Measurements from ENCODE around the gene CDH12.
"Not testable (repeated sequence)": the region's sequence is repeated elsewhere in the genome, so short reads cannot be mapped to it uniquely, and the experiment has no call there.

Gene CDH12

GRCh38 chr5:22549876-22550671 lies 303.1 kb downstream of the CDH12 start:
- no peak for DNase-seq

GRCh38 chr5:22542340-22542739 lies 310.8 kb downstream of the CDH12 start:
- DNase-seq = peak; percentile 46 to 94 (median 73)

- DNase-seq = peak; percentile 98 to 100 (median 99)
Observed at GRCh38 chr5:22541037-22541436, 312.1 kb downstream of the CDH12 start.

- DNase-seq = no peak
Observed at GRCh38 chr5:22539762-22540161, 313.4 kb downstream of the CDH12 start.

GRCh38 chr5:22531986-22532385 lies 321.2 kb downstream of the CDH12 start:
- DNase-seq = no peak

- DNase-seq = no peak
Observed at GRCh38 chr5:22521521-22521920, 331.6 kb downstream of the CDH12 start.

- DNase-seq = not testable (repeated sequence)
Observed at GRCh38 chr5:22516497-22516896, 336.6 kb downstream of the CDH12 start.

GRCh38 chr5:22514231-22514630 lies 338.9 kb downstream of the CDH12 start:
- no peak for DNase-seq

GRCh38 chr5:22505891-22506290 lies 347.3 kb downstream of the CDH12 start:
- DNase-seq = no peak

GRCh38 chr5:22504411-22504810 lies 348.7 kb downstream of the CDH12 start:
- DNase-seq = peak in 2 of 3 experiments; percentile 29 to 68

- DNase-seq = peak in 2 of 3 experiments; percentile 46 to 61
Observed at GRCh38 chr5:22500556-22500955, 352.6 kb downstream of the CDH12 start.

GRCh38 chr5:22496666-22497065 lies 356.5 kb downstream of the CDH12 start:
- DNase-seq = no peak

GRCh38 chr5:22495016-22495720 lies 358.0 kb downstream of the CDH12 start:
- no peak for DNase-seq

GRCh38 chr5:22488427-22488826 lies 364.7 kb downstream of the CDH12 start:
- no peak for DNase-seq

- DNase-seq = no peak
Observed at GRCh38 chr5:22480305-22480704, 372.8 kb downstream of the CDH12 start.

- no peak for DNase-seq
Observed at GRCh38 chr5:22473886-22474285, 379.3 kb downstream of the CDH12 start.

- no peak for DNase-seq
Observed at GRCh38 chr5:22471154-22471553, 382.0 kb downstream of the CDH12 start.

- no peak for DNase-seq
Observed at GRCh38 chr5:22470408-22470807, 382.7 kb downstream of the CDH12 start.

GRCh38 chr5:22465616-22466015 lies 387.5 kb downstream of the CDH12 start:
- no peak for DNase-seq

GRCh38 chr5:22465177-22465576 lies 388.0 kb downstream of the CDH12 start:
- DNase-seq = no peak

- no peak for DNase-seq
Observed at GRCh38 chr5:22460189-22460588, 393.0 kb downstream of the CDH12 start.

GRCh38 chr5:22432905-22433304 lies 420.2 kb downstream of the CDH12 start:
- DNase-seq = no peak

GRCh38 chr5:22431840-22432239 lies 421.3 kb downstream of the CDH12 start:
- no peak for DNase-seq

GRCh38 chr5:22431406-22431805 lies 421.7 kb downstream of the CDH12 start:
- peak in 1 of 3 experiments; percentile 60 for DNase-seq

Measured in NCI-H1417 (cell line).